Stimulated activated CD4-positive, alpha-beta T cell treated with anti-CD3 and anti-CD28 coated beads, Interleukin-2, amount 100 ng/mL, for 24 hours (primary cell): ENCODE measurements around the gene AMOTL1.

Source experiments
- DNase-seq, 2 donors: peaks; one replicate each; pipeline ENCODE4 v3.0.0-alpha.2; 2020

The AMOTL1 gene

GRCh38 chr11:94746721-94747120 lies 21.4 kb upstream of the AMOTL1 start:
- no peak for DNase-seq

GRCh38 chr11:94747146-94747545 lies 21.0 kb upstream of the AMOTL1 start:
- DNase-seq, result no peak

GRCh38 chr11:94747601-94748041 lies 20.5 kb upstream of the AMOTL1 start:
- DNase-seq, result no peak

GRCh38 chr11:94749369-94749768 lies 18.8 kb upstream of the AMOTL1 start:
- DNase-seq, result no peak

GRCh38 chr11:94750319-94751217 lies 17.6 kb upstream of the AMOTL1 start:
- DNase-seq, result no peak

GRCh38 chr11:94751218-94751609 lies 16.9 kb upstream of the AMOTL1 start:
- no peak for DNase-seq

GRCh38 chr11:94751786-94752185 lies 16.4 kb upstream of the AMOTL1 start:
- no peak for DNase-seq

- DNase-seq, result no peak
Measured at GRCh38 chr11:94753630-94754029, 14.5 kb upstream of the AMOTL1 start.

- no peak for DNase-seq
Measured at GRCh38 chr11:94754335-94754734, 13.8 kb upstream of the AMOTL1 start.

- no peak for DNase-seq
Measured at GRCh38 chr11:94754819-94755218, 13.3 kb upstream of the AMOTL1 start.

GRCh38 chr11:94755494-94755893 lies 12.7 kb upstream of the AMOTL1 start:
- DNase-seq, result no peak

- no peak for DNase-seq
Measured at GRCh38 chr11:94757037-94757735, 11.0 kb upstream of the AMOTL1 start.

- DNase-seq, result no peak
Measured at GRCh38 chr11:94758666-94759065, 9.5 kb upstream of the AMOTL1 start.

GRCh38 chr11:94759522-94759921 lies 8.6 kb upstream of the AMOTL1 start:
- DNase-seq, result no peak

- DNase-seq, result no peak
Measured at GRCh38 chr11:94760296-94760695, 7.9 kb upstream of the AMOTL1 start.

GRCh38 chr11:94762208-94762607 lies 5.9 kb upstream of the AMOTL1 start:
- no peak for DNase-seq

- DNase-seq, result no peak
Measured at GRCh38 chr11:94762995-94763394, 5.2 kb upstream of the AMOTL1 start.

- no peak for DNase-seq
Measured at GRCh38 chr11:94766713-94767206, 1.4 kb upstream of the AMOTL1 start.

GRCh38 chr11:94767291-94767690 lies 865 bp upstream of the AMOTL1 start:
- no peak for DNase-seq

GRCh38 chr11:94768602-94769541 lies 716 bp downstream of the AMOTL1 start:
- DNase-seq, result peak in 1 of 2 donors; percentile 26

GRCh38 chr11:94769880-94770279 lies 1.7 kb downstream of the AMOTL1 start:
- no peak for DNase-seq

GRCh38 chr11:94770563-94771120 lies 2.5 kb downstream of the AMOTL1 start:
- no peak for DNase-seq
